PFSK-1 (cell line): ENCODE data around the gene CACNA1I.

Source experiments
- FOXP2 ChIP-seq: optimal IDR thresholded peaks from 2 replicates; pipeline ENCODE3; 2011; ENCODE audit warnings: borderline replicate concordance, control low read depth, inconsistent platforms; ENCODE audit not compliant: insufficient read depth; ENCODE audit errors: extremely low read length, extremely low read depth
- POLR2AphosphoS5 ChIP-seq: IDR thresholded peaks from 2 replicates; pipeline ENCODE4 v1.6.1; 2012; ENCODE audit warnings: low read depth, mild to moderate bottlenecking, control low read depth, low read length, moderate library complexity
- SIN3A ChIP-seq: IDR thresholded peaks from 2 replicates; pipeline ENCODE4 v1.6.1; 2012; ENCODE audit warnings: mild to moderate bottlenecking, low read length, moderate library complexity, borderline replicate concordance; ENCODE audit not compliant: insufficient read depth
- TAF1 ChIP-seq: IDR thresholded peaks from 2 replicates; pipeline ENCODE4 v1.6.1; 2012; ENCODE audit warnings: low read length, control low read depth, borderline replicate concordance; ENCODE audit not compliant: insufficient read depth
- TF ChIP-seq, protein P1 (sequence below), 2 experiments: IDR thresholded peaks; 2 replicates each; pipeline versions ENCODE4 v1.6.1 to v1.8.0; 2011 to 2012; ENCODE audit warnings: low read depth in 2 of 2, low read length in 2 of 2, control low read depth in 1 of 2, inconsistent platforms in 1 of 2, mild to moderate bottlenecking in 1 of 2, moderate library complexity in 1 of 2; ENCODE audit not compliant: insufficient read depth in 1 of 2

CACNA1I gene

DNA sequence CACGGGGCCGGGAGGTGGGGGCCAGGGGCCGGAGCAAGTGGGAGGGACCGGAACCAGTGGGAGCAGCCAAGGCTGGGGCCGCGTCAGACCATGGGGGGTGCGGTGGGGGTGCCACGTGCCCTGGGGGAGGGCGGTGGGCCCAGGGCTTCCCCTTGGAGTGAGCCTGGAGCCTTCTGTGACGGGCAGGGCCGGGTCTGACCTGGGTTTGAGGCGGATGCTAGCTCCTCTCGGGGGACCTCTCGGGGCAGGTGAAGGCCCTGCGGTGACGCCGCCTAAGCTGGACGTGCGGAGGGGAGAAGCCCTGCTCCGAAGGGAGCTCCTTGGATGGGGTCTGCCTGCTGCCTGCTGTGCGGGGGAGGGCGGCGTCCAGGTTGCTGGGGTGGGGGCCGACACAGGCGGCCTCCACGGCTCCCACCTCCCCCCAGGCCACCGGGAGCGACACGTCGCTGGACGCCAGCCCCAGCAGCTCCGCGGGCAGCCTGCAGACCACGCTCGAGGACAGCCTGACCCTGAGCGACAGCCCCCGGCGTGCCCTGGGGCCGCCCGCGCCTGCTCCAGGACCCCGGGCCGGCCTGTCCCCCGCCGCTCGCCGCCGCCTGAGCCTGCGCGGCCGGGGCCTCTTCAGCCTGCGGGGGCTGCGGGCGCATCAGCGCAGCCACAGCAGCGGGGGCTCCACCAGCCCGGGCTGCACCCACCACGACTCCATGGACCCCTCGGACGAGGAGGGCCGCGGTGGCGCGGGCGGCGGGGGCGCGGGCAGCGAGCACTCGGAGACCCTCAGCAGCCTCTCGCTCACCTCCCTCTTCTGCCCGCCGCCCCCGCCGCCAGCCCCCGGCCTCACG, 115.0 kb downstream of the CACNA1I start:
- TF ChIP-seq TAF1 (no peak), SIN3A (no peak), POLR2AphosphoS5 (no peak), FOXP2 (no peak)
- TF ChIP-seq, protein P1, sequence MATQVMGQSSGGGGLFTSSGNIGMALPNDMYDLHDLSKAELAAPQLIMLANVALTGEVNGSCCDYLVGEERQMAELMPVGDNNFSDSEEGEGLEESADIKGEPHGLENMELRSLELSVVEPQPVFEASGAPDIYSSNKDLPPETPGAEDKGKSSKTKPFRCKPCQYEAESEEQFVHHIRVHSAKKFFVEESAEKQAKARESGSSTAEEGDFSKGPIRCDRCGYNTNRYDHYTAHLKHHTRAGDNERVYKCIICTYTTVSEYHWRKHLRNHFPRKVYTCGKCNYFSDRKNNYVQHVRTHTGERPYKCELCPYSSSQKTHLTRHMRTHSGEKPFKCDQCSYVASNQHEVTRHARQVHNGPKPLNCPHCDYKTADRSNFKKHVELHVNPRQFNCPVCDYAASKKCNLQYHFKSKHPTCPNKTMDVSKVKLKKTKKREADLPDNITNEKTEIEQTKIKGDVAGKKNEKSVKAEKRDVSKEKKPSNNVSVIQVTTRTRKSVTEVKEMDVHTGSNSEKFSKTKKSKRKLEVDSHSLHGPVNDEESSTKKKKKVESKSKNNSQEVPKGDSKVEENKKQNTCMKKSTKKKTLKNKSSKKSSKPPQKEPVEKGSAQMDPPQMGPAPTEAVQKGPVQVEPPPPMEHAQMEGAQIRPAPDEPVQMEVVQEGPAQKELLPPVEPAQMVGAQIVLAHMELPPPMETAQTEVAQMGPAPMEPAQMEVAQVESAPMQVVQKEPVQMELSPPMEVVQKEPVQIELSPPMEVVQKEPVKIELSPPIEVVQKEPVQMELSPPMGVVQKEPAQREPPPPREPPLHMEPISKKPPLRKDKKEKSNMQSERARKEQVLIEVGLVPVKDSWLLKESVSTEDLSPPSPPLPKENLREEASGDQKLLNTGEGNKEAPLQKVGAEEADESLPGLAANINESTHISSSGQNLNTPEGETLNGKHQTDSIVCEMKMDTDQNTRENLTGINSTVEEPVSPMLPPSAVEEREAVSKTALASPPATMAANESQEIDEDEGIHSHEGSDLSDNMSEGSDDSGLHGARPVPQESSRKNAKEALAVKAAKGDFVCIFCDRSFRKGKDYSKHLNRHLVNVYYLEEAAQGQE (IDR thresholded peaks at IDR 0.05; ENCODE audit: insufficient read depth in 1 of 2, low read depth in 2 of 2, low read length in 2 of 2): no peak

DNA sequence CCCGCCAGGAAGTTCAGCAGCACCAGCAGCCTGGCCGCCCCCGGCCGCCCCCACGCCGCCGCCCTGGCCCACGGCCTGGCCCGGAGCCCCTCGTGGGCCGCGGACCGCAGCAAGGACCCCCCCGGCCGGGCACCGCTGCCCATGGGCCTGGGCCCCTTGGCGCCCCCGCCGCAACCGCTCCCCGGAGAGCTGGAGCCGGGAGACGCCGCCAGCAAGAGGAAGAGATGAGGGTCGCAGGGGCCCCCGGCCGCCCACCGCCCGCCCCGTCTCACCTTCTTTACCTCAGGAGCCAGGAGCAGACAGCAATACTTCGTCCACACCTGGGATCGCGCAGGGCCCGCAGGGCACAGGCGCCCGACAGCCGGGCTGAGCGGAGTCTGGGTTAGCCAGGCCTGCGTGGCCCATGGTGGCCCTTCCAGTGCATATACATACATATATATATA, 115.6 kb downstream of the CACNA1I start:
- no peak for TF ChIP-seq FOXP2
- TF ChIP-seq TAF1: no peak
- TF ChIP-seq SIN3A: no peak
- TF ChIP-seq, protein P1 (IDR thresholded peaks at IDR 0.05; ENCODE audit: insufficient read depth in 1 of 2, low read depth in 2 of 2, low read length in 2 of 2): no peak
- no peak for TF ChIP-seq POLR2AphosphoS5

DNA sequence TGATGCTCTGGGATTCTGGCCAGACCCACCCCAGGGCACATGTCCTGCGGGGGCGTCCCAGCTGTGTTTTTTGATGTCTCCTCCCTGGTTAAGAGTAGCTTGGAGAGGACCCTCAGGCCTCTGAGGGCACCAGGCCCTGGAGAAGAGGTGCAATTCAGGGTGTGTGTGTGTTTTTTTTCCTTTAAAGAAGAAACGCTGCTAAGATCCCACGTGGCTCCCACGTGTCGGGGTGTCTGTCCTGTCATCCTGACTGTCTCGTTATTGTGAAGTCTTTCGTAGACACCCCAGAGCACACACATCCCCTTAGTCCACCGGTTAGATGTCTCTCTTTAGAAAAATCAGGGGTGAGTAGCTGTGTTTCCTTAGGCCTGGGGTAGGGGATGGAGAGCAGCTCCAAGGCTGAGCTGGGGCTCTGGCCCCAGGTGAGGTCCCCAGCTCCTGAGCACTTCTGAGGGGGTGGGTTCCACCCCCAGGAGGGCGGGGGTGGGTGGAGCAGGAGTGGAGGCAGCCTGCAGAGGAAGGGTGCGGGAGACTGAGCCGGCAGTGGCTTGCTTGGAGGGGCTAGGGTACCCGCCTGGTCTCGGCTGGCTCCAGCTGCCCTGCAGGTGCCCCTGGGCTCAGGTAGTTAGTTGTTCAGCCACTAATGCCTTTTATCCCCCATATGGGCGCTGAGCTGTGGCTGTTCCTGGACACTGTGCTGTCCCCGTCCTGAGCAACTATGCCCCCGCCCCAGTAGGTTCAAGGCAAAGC, 116.4 kb downstream of the CACNA1I start:
- TF ChIP-seq POLR2AphosphoS5 (no peak), FOXP2 (no peak), TAF1 (no peak), SIN3A (no peak)
- TF ChIP-seq, protein P1 (IDR thresholded peaks at IDR 0.05; ENCODE audit: insufficient read depth in 1 of 2, low read depth in 2 of 2, low read length in 2 of 2): no peak

DNA sequence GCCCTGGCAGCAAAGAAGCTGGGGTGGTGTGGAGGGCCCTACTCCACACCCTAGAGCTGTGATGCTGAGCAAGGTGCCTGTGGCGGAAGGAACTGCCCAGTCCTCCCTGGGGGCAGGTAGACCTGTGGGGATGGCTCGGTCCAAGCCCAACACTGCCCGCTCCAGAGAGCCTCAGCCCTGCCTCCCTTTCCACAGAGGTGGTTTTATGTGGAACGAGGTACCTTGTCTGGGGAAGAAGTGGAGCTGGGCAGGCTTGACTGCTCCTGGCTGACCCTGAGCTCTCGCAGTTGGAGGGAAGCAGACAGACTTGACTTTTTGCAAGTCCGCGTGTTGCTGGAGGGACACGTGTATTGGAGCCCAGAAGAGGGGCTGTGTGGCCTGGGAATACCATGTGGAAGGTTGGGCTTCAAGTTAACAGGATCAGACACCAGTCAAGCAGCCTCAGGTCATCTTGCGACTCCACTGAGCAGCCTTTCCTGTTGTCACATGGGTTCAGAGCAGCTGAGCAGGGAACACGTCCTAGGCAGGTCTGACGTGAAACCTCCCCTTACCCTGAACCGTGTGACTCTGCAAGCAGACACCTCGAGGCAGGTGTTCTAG, 117.7 kb downstream of the CACNA1I start:
- TF ChIP-seq, protein P1 (IDR thresholded peaks at IDR 0.05; ENCODE audit: insufficient read depth in 1 of 2, low read depth in 2 of 2, low read length in 2 of 2): no peak
- TF ChIP-seq POLR2AphosphoS5 (no peak), FOXP2 (no peak), TAF1 (no peak), SIN3A (no peak)
